ENCODE data around the gene MED17. TPM values are rescaled to one million over a fixed set of nuclear protein-coding genes. Genes with fewer than 3 reads are reported as not detected.

Gene MED17
- total RNA-seq, 1 experiment from 2014 or later: 26.9 TPM

DNA sequence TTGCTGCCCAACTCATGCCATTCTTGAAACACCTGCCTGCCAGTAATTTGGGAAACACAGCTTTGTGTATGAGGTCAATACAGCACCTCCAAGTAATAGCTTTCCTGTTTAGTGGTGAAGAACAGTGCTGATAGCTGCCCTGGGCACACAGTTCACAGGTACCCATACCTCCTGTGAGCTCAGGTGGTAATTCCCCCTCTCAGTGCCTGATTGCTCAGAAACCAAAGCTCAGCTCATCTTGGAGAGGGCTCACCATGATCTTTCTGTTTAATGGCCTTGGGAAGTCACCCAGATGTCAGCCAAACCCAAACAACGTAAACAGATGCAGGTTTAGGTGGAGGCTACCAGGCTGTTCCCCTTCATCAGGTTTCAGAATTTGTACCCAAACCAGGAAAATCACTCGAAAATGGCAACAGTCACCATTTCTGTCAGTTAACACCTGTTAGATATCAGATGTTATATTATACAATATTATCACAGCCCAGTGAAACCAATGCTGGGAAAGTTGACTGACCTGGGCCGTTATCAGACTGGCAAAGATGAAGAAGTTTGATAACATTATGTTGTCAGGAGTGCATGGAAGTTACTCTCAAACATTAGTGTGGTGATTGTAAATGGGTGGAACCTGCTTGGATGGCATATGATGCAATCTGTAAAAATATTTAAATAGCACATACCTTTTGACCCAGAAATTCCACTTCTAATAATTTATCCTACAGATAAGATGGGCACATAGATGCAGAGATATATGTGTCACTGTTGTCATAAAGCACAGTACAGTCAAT lies 47.5 kb downstream of the MED17 start:
- H3K27me3 ChIP-seq (ENCODE audit: insufficient read depth, low read depth): no peaks in the 10 kb centered on the region
- H4K20me1 ChIP-seq (ENCODE audit: insufficient read depth): no peaks in the 10 kb centered on the region
- no peaks in the 10 kb centered on the region for H3K9me2 ChIP-seq (ENCODE audit: insufficient read depth)
- H3K4me1 ChIP-seq (replicated peaks; ENCODE audit: insufficient read depth): peaks cover 13% of the 10 kb centered on the region
- no peak overlapping the region for H3K27ac ChIP-seq
- no peak overlapping the region for H2AFZ ChIP-seq
- no peaks in the 10 kb centered on the region for H3K36me3 ChIP-seq (ENCODE audit: low read depth)
- TF ChIP-seq EZH2 (IDR thresholded peaks at IDR 0.05; ENCODE audit: low read depth): no peak
- TF ChIP-seq, protein P1, sequence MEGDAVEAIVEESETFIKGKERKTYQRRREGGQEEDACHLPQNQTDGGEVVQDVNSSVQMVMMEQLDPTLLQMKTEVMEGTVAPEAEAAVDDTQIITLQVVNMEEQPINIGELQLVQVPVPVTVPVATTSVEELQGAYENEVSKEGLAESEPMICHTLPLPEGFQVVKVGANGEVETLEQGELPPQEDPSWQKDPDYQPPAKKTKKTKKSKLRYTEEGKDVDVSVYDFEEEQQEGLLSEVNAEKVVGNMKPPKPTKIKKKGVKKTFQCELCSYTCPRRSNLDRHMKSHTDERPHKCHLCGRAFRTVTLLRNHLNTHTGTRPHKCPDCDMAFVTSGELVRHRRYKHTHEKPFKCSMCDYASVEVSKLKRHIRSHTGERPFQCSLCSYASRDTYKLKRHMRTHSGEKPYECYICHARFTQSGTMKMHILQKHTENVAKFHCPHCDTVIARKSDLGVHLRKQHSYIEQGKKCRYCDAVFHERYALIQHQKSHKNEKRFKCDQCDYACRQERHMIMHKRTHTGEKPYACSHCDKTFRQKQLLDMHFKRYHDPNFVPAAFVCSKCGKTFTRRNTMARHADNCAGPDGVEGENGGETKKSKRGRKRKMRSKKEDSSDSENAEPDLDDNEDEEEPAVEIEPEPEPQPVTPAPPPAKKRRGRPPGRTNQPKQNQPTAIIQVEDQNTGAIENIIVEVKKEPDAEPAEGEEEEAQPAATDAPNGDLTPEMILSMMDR (conservative IDR thresholded peaks at IDR 0.05): no peak
- no peaks in the 10 kb centered on the region for H3F3A ChIP-seq (ENCODE audit: insufficient read depth, low read depth)
- ChIA-PET POLR2A (ENCODE audit: unreplicated experiment) (no interaction called here), CTCF (no interaction called here)
- peak overlapping the region; percentile 16 for H3K4me2 ChIP-seq
- BruUV-seq (replicated peaks): no TSS peak
- no peak overlapping the region for H3K4me3 ChIP-seq
- H3K79me2 ChIP-seq (ENCODE audit: low read depth): no peaks in the 10 kb centered on the region
- intact Hi-C loops (cut with micrococcal nuclease; ENCODE audit: unreplicated experiment): no loop called here
- DNase-seq: peak in 1 of 2 experiments; percentile 68
- H3K9me3 ChIP-seq (ENCODE audit: insufficient read depth, low read depth): no peaks in the 10 kb centered on the region

DNA sequence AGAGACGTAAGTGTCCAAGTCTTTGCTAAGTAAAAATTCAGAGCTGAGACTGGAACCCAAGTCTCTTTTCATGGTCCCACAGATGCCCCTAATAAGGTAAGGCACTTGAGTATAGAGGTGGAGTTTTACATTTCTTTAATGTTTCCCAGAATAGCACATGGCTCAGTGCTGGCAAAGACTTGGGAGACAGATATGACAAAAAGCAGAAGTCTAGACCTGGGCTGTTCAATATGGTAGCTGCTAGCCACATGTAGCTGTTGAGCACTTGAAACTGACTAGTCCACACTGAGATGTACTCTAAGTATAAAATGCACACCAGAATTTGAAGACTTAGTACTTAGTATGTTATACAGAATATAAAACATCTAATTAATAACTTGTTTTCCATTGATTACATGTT lies 48.7 kb downstream of the MED17 start:
- ChIA-PET POLR2A (ENCODE audit: unreplicated experiment) (no interaction called here), CTCF (no interaction called here)
- Histone ChIP-seq H3K9me3 (ENCODE audit: insufficient read depth, low read depth) (no peaks in the 10 kb centered on the region), H2AFZ (no peak overlapping the region), H3K79me2 (ENCODE audit: low read depth) (no peaks in the 10 kb centered on the region), H3K27me3 (ENCODE audit: insufficient read depth, low read depth) (no peaks in the 10 kb centered on the region), H3K27ac (no peak overlapping the region), H3K9me2 (ENCODE audit: insufficient read depth) (no peaks in the 10 kb centered on the region), H3K4me1 (replicated peaks; ENCODE audit: insufficient read depth) (peaks cover 13% of the 10 kb centered on the region), H3K4me2 (no peak overlapping the region), H4K20me1 (ENCODE audit: insufficient read depth) (no peaks in the 10 kb centered on the region), H3F3A (ENCODE audit: insufficient read depth, low read depth) (0 out of 2 replicates have a peak, but pooled peaks cover 2% of the 10 kb centered on the region), H3K4me3 (no peak overlapping the region), H3K36me3 (ENCODE audit: low read depth) (no peaks in the 10 kb centered on the region)
- DNase-seq: no peak
- BruUV-seq (replicated peaks): no TSS peak
- intact Hi-C loops (cut with micrococcal nuclease; ENCODE audit: unreplicated experiment): no loop called here
- no peak for TF ChIP-seq EZH2 (IDR thresholded peaks at IDR 0.05; ENCODE audit: low read depth)
- TF ChIP-seq, protein P1 (conservative IDR thresholded peaks at IDR 0.05): no peak

DNA sequence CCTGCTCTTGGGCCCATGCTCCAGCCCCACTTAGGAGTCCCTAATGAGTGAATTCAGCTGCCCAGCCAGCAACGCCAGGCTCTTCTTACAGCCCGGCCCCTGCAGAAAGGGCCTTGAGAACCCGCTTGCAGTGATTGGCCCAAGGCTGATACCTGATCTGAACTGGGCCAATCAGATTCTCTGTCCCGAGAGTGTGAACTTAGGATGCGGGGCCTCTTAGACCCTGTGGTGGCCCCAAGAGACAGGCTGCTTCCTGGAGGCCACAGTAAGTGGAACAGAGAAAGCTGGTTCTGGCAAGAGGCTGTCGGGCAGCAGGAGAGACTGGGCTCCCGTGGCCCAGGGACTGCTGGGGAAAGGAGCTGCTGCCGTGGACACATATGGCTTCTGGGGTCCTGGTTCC lies 54.9 kb downstream of the MED17 start:
- no peak for TF ChIP-seq EZH2 (IDR thresholded peaks at IDR 0.05; ENCODE audit: low read depth)
- TF ChIP-seq, protein P1 (conservative IDR thresholded peaks at IDR 0.05): no peak
- BruUV-seq (replicated peaks): no TSS peak
- no peaks in the 10 kb centered on the region for H4K20me1 ChIP-seq (ENCODE audit: insufficient read depth)
- no peak overlapping the region for H3K4me2 ChIP-seq
- ChIA-PET CTCF (no interaction called here), POLR2A (ENCODE audit: unreplicated experiment) (interaction anchor here (0.7 kb wide), 1 partner anchor 9 kb away, joined by 3 read pairs; no protein-coding TSS in a partner anchor)
- H3K9me3 ChIP-seq (ENCODE audit: insufficient read depth, low read depth): no peaks in the 10 kb centered on the region
- no peak overlapping the region for H3K4me3 ChIP-seq
- intact Hi-C loops (cut with micrococcal nuclease; ENCODE audit: unreplicated experiment): no loop called here
- H3K79me2 ChIP-seq (ENCODE audit: low read depth): no peaks in the 10 kb centered on the region
- H3K9me2 ChIP-seq (ENCODE audit: insufficient read depth): no peaks in the 10 kb centered on the region
- H2AFZ ChIP-seq: no peak overlapping the region
- no peaks in the 10 kb centered on the region for H3K27me3 ChIP-seq (ENCODE audit: insufficient read depth, low read depth)
- no peak overlapping the region for H3K27ac ChIP-seq
- peaks cover 10% of the 10 kb centered on the region for H3K4me1 ChIP-seq (replicated peaks; ENCODE audit: insufficient read depth)
- H3F3A ChIP-seq (ENCODE audit: insufficient read depth, low read depth): peaks cover 26% of the 10 kb centered on the region; the same call in 1 of the 2 replicates
- no peaks in the 10 kb centered on the region for H3K36me3 ChIP-seq (ENCODE audit: low read depth)
- no peak for DNase-seq
